HEK293T (cell line): ENCODE data around the gene ATP2C1.

Experiments
- CTCF ChIA-PET: fragments of 350-600 bp; formaldehyde crosslinking; extraction: SDS; loops from one replicate; lab custom pipeline; 2021; ENCODE audit warnings: antibody characterized with exemption, inconsistent platforms; lab: Yijun Ruan, JAX
- POLR2A ChIA-PET: fragments of 350-600 bp; formaldehyde crosslinking; extraction: SDS; loops from one replicate; lab custom pipeline; 2020; ENCODE audit warnings: antibody characterized with exemption, inconsistent platforms; lab: Yijun Ruan, JAX
- DNase-seq: peaks from one replicate; pipeline ENCODE4 v3.0.0; 2012; ENCODE audit warnings: mixed read lengths; ENCODE audit errors: extremely low spot score
- ARNT ChIP-seq: fragments of 450-650 bp; IDR thresholded peaks from 2 replicates; pipeline ENCODE4 v1.6.1; 2017; ENCODE audit warnings: mild to moderate bottlenecking
- BHLHE40 ChIP-seq: fragments of 450-650 bp; IDR thresholded peaks from 2 replicates; pipeline ENCODE4 v1.6.1; 2016; ENCODE audit warnings: mild to moderate bottlenecking, moderate library complexity, borderline replicate concordance
- CTBP1 ChIP-seq: fragments of 450-650 bp; IDR thresholded peaks from 2 replicates; pipeline ENCODE4 v1.6.1; 2016; ENCODE audit warnings: borderline replicate concordance
- ELF4 ChIP-seq: fragments of 450-650 bp; IDR thresholded peaks from 2 replicates; pipeline ENCODE4 v1.6.1; 2017; ENCODE audit warnings: antibody characterized with exemption
- FOXA1 ChIP-seq: fragments of 450-650 bp; IDR thresholded peaks from 2 replicates; pipeline ENCODE4 v1.6.1; 2016; ENCODE audit warnings: mild to moderate bottlenecking
- FOXK2 ChIP-seq: fragments of 450-650 bp; IDR thresholded peaks from 2 replicates; pipeline ENCODE4 v1.6.1; 2016; ENCODE audit warnings: mild to moderate bottlenecking
- FOXM1 ChIP-seq: fragments of 450-650 bp; IDR thresholded peaks from 2 replicates; pipeline ENCODE4 v1.6.1; 2017; ENCODE audit warnings: mild to moderate bottlenecking, borderline replicate concordance
- HDGF ChIP-seq: fragments of 450-650 bp; IDR thresholded peaks from 2 replicates; pipeline ENCODE4 v1.6.1; 2017; ENCODE audit warnings: antibody characterized with exemption, borderline replicate concordance
- L3MBTL2 ChIP-seq: fragments of 450-650 bp; conservative IDR thresholded peaks from 2 replicates; pipeline ENCODE4 v1.6.1; 2016; ENCODE audit warnings: mild to moderate bottlenecking
- LEF1 ChIP-seq: fragments of 450-650 bp; IDR thresholded peaks from 2 replicates; pipeline ENCODE4 v1.6.1; 2017; ENCODE audit warnings: mild to moderate bottlenecking, borderline replicate concordance
- NFRKB ChIP-seq: fragments of 450-650 bp; IDR thresholded peaks from 2 replicates; pipeline ENCODE4 v1.6.1; 2016; ENCODE audit warnings: mild to moderate bottlenecking, moderate library complexity
- PKNOX1 ChIP-seq: fragments of 450-650 bp; IDR thresholded peaks from 2 replicates; pipeline ENCODE4 v1.6.1; 2016
- SP1 ChIP-seq: fragments of 450-650 bp; IDR thresholded peaks from 2 replicates; pipeline ENCODE4 v1.6.1; 2017
- SUZ12 ChIP-seq: fragments of 450-650 bp; IDR thresholded peaks from 2 replicates; pipeline ENCODE4 v1.6.1; 2016; ENCODE audit warnings: mild to moderate bottlenecking
- TARDBP ChIP-seq: fragments of 450-650 bp; IDR thresholded peaks from 2 replicates; pipeline ENCODE4 v1.6.1; 2016
- ZNF384 ChIP-seq: fragments of 450-650 bp; IDR thresholded peaks from 2 replicates; pipeline ENCODE4 v1.6.1; 2016

ATP2C1 gene

DNA sequence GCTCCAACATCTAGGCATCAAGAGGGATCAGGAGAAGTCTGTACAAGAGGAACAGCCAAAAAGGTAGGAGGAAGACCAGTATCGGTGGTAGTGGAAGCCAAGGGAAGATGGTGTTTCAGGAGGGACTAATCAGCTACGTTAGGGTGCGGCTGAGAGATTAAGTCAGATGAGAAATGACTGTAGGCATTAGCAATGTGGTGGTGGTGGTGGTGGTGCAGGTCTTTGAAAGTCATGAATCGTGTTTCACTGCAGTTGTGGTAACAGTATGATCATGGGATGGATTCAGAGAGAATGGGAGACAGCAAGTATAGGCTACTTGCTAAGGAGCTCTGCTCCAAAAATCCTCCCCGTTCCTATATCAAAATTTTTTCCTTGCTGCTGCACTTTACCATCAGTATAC, 97.2 kb downstream of the ATP2C1 start:
- TF ChIP-seq HDGF (no peak), CTBP1 (no peak), ZNF384 (no peak), TARDBP (no peak), SP1 (no peak), ELF4 (no peak), NFRKB (no peak), PKNOX1 (no peak), FOXK2 (no peak)
- CTCF ChIA-PET: no interaction called here
- POLR2A ChIA-PET: no interaction called here
- no peak for DNase-seq

DNA sequence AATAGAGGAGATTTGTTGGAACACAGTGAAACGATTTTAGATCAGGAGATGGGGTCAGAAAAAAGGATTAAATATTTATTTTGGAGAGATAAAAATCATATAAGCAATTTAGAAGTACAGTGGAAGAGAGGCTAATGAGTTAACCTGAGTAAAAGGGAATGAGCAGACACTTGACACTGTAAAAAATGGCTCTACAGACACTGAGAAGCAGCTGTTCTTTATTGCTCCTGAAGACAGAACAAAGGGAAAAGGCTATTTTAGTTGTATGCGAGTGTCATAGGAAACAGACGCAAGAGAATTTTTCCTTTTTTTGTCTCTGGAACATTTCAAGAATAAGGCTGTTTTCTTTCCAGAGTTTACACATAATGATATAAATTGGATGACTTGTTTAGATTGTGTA, 98.5 kb downstream of the ATP2C1 start:
- TF ChIP-seq ELF4 (no peak), CTBP1 (no peak), FOXK2 (no peak), L3MBTL2 (no peak), SP1 (no peak), FOXA1 (no peak), BHLHE40 (no peak), PKNOX1 (no peak), LEF1 (no peak), NFRKB (no peak), ARNT (no peak), FOXM1 (no peak), ZNF384 (no peak), HDGF (no peak), TARDBP (no peak), SUZ12 (no peak)
- POLR2A ChIA-PET: no interaction called here
- no peak for DNase-seq

GRCh38 chr3:130997289-130997688, 103.4 kb downstream of the ATP2C1 start:
- no peak for DNase-seq
- no peak for TF ChIP-seq SUZ12
- no peak for TF ChIP-seq ELF4
- no peak for TF ChIP-seq HDGF
- TF ChIP-seq NFRKB: no peak
- no peak for TF ChIP-seq FOXM1
- TF ChIP-seq L3MBTL2: no peak
- TF ChIP-seq TARDBP: no peak
- TF ChIP-seq BHLHE40: no peak
- no peak for TF ChIP-seq ZNF384
- TF ChIP-seq FOXA1: no peak
- no peak for TF ChIP-seq ARNT
- TF ChIP-seq SP1: no peak
- TF ChIP-seq FOXK2: no peak
- no peak for TF ChIP-seq LEF1
- no peak for TF ChIP-seq CTBP1
- no peak for TF ChIP-seq PKNOX1
- POLR2A ChIA-PET: no interaction called here
- CTCF ChIA-PET: no interaction called here

More for the DNA sequence above, 98.5 kb downstream of the ATP2C1 start:
- CTCF ChIA-PET: no interaction called here

GRCh38 chr3:131001071-131001470, 107.2 kb downstream of the ATP2C1 start:
- TF ChIP-seq FOXK2: no peak
- no peak for TF ChIP-seq ZNF384
- no peak for TF ChIP-seq LEF1
- no peak for DNase-seq
- POLR2A ChIA-PET: no interaction called here
- CTCF ChIA-PET: no interaction called here

DNA sequence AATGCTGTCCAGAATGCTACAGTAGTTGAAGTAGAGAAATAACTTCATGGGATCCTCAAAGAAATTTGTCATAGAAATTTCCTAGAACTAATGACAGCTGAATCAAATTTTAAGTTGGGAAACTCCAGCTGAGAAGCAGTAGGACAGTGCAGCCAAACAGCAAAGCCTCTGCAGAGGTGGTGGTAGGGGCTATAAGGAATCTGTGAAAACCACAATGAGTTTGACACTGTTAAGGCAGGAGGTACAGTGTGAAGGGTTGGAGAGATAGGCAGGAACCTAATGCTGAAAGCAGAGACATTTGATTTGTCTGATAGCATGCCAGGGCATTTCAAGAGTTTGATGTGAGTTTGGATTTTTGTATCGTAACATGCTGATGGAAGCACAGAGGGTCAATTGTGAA, 110.7 kb downstream of the ATP2C1 start:
- no peak for TF ChIP-seq FOXA1
- TF ChIP-seq FOXK2: no peak
- TF ChIP-seq SP1: no peak
- TF ChIP-seq L3MBTL2: no peak
- no peak for TF ChIP-seq ARNT
- TF ChIP-seq PKNOX1: no peak
- no peak for TF ChIP-seq NFRKB
- no peak for TF ChIP-seq CTBP1
- no peak for TF ChIP-seq TARDBP
- TF ChIP-seq HDGF: no peak
- no peak for TF ChIP-seq LEF1
- TF ChIP-seq SUZ12: no peak
- no peak for TF ChIP-seq ZNF384
- TF ChIP-seq BHLHE40: no peak
- no peak for TF ChIP-seq ELF4
- no peak for TF ChIP-seq FOXM1
- POLR2A ChIA-PET: no interaction called here
- CTCF ChIA-PET: no interaction called here
- DNase-seq: no peak

GRCh38 chr3:131007256-131007655, 113.4 kb downstream of the ATP2C1 start:
- ChIA-PET POLR2A (no interaction called here), CTCF (no interaction called here)
- no peak for TF ChIP-seq TARDBP
- no peak for TF ChIP-seq ELF4
- TF ChIP-seq SUZ12: no peak
- TF ChIP-seq FOXA1: no peak
- no peak for TF ChIP-seq PKNOX1
- no peak for TF ChIP-seq HDGF
- TF ChIP-seq NFRKB: no peak
- no peak for TF ChIP-seq SP1
- no peak for TF ChIP-seq ZNF384
- no peak for TF ChIP-seq BHLHE40
- TF ChIP-seq L3MBTL2: no peak
- TF ChIP-seq LEF1: no peak
- no peak for TF ChIP-seq ARNT
- no peak for TF ChIP-seq FOXM1
- no peak for TF ChIP-seq CTBP1
- no peak for TF ChIP-seq FOXK2
- DNase-seq: no peak
